ENCODE data around the gene RHBDL3.

The RHBDL3 gene

GRCh38 chr17:32341141-32341856, 75.7 kb downstream of the RHBDL3 start:
- DNase-seq (ENCODE audit: low read depth): peak; percentile 28
- TF ChIP-seq CTCF (conservative IDR thresholded peaks at IDR 0.05; ENCODE audit: control insufficient read depth, insufficient read depth, low read depth, low read length): peak; percentile 25
- H3K4me3 ChIP-seq (ENCODE audit: control insufficient read depth, low read depth, low read length): peak overlapping the region; percentile 71

GRCh38 chr17:32341857-32342602, 76.4 kb downstream of the RHBDL3 start, which contains the start of gene C17orf75:
Gene C17orf75, minus strand, starts transcription at chr17:32342173. Its CDS starts 34 bp downstream, at chr17:32342139.
- peak; percentile 72 for DNase-seq (ENCODE audit: low read depth)
- peak within 1 kb of the TSS; percentile 71 for H3K4me3 ChIP-seq (ENCODE audit: control insufficient read depth, low read depth, low read length)
- TF ChIP-seq CTCF (conservative IDR thresholded peaks at IDR 0.05; ENCODE audit: control insufficient read depth, insufficient read depth, low read depth, low read length): no peak

GRCh38 chr17:32342603-32343325, 77.1 kb downstream of the RHBDL3 start:
- TF ChIP-seq CTCF (conservative IDR thresholded peaks at IDR 0.05; ENCODE audit: control insufficient read depth, insufficient read depth, low read depth, low read length): no peak
- peak overlapping the region; percentile 71 for H3K4me3 ChIP-seq (ENCODE audit: control insufficient read depth, low read depth, low read length)
- no peak for DNase-seq (ENCODE audit: low read depth)

- H3K4me3 ChIP-seq (ENCODE audit: control insufficient read depth, low read depth, low read length): no peak overlapping the region
- TF ChIP-seq CTCF (conservative IDR thresholded peaks at IDR 0.05; ENCODE audit: control insufficient read depth, insufficient read depth, low read depth, low read length): no peak
- no peak for DNase-seq (ENCODE audit: low read depth)
Observed at GRCh38 chr17:32345951-32346600, 80.4 kb downstream of the RHBDL3 start.

GRCh38 chr17:32348483-32348800, 82.8 kb downstream of the RHBDL3 start:
- TF ChIP-seq CTCF (conservative IDR thresholded peaks at IDR 0.05; ENCODE audit: control insufficient read depth, insufficient read depth, low read depth, low read length): no peak
- DNase-seq (ENCODE audit: low read depth): no peak
- no peak overlapping the region for H3K4me3 ChIP-seq (ENCODE audit: control insufficient read depth, low read depth, low read length)

GRCh38 chr17:32349503-32349853, 83.8 kb downstream of the RHBDL3 start:
- peak; percentile 19 for DNase-seq (ENCODE audit: low read depth)
- no peak for TF ChIP-seq CTCF (conservative IDR thresholded peaks at IDR 0.05; ENCODE audit: control insufficient read depth, insufficient read depth, low read depth, low read length)
- H3K4me3 ChIP-seq (ENCODE audit: control insufficient read depth, low read depth, low read length): peak overlapping the region; percentile 93

All from fibroblast of mammary gland (primary cell).